ENCODE results near the gene PDXDC1.

- TF ChIP-seq RAD21 (CRISPR knock-in tag; conservative IDR thresholded peaks at IDR 0.05 in 1 of 2, IDR thresholded peaks at IDR 0.05 in 1 of 2) = peak in 1 of 2 experiments; percentile 58; a peak in 3 of 4 replicates
- TF ChIP-seq ELF2 (CRISPR knock-in tag; IDR thresholded peaks at IDR 0.05) = no peak
- no peak for TF ChIP-seq PBX2 (CRISPR knock-in tag; IDR thresholded peaks at IDR 0.05; ENCODE audit: low read depth)
- TF ChIP-seq PBX2 (tag; conservative IDR thresholded peaks at IDR 0.05; ENCODE audit: low read depth) = no peak
- no peak for TF ChIP-seq GTF2E2 (tag; IDR thresholded peaks at IDR 0.05)
- peak; percentile 38 to 83 (median 64); a peak in 5 of 6 replicates for TF ChIP-seq CTCF (IDR thresholded peaks at IDR 0.05 in 2 of 3, conservative IDR thresholded peaks at IDR 0.05 in 1 of 3; ENCODE audit: insufficient read depth in 2 of 3, low read depth in 1 of 3, low read length in 3 of 3)
- TF ChIP-seq AFF4 (CRISPR knock-in tag; IDR thresholded peaks at IDR 0.05) = no peak
- TF ChIP-seq ZBTB8A (IDR thresholded peaks at IDR 0.05; ENCODE audit: partially characterized antibody) = no peak
- no peak for TF ChIP-seq RNF2 (IDR thresholded peaks at IDR 0.05)
- TF ChIP-seq PREB (CRISPR knock-in tag; IDR thresholded peaks at IDR 0.05) = no peak
- TF ChIP-seq MITF (IDR thresholded peaks at IDR 0.05) = no peak
- TF ChIP-seq ATF6 (CRISPR knock-in tag; IDR thresholded peaks at IDR 0.05) = no peak
- TF ChIP-seq HEY1 (CRISPR knock-in tag; IDR thresholded peaks at IDR 0.05; ENCODE audit: borderline replicate concordance) = no peak
Measured at GRCh38 chr16:15041271-15042004, 66.6 kb downstream of the PDXDC1 start.

Measured in K562 (cell line).